ENCODE results near the gene KCNAB3. TPM values are rescaled to one million over a fixed set of nuclear protein-coding genes. Genes with fewer than 3 reads are reported as not detected.

The KCNAB3 gene
- total and polyA plus RNA-seq, 9 of the 15 experiments (the other 6 are each of a cell fraction or from before 2014, with no cell fraction given), result 0.03 to 2.5 (median 1.1) TPM

GRCh38 chr17:7932483-7932891, 2.8 kb upstream of the KCNAB3 start:
- BruUV-seq (replicated peaks), result TSS peak; percentile 81
- POLR2A ChIA-PET, result interaction anchor here (0.6 to 2.6 kb wide), 14 partner anchors 9 to 1217 kb away, joined by 3 to 14 read pairs (median 3); partner anchors contain the start of gene RNF227
- H3K9me1 ChIP-seq (ENCODE audit: control insufficient read depth, insufficient read depth, low read length), result no peaks in the 10 kb centered on the region
- peak overlapping the region; percentile 100 for H3K4me2 ChIP-seq (ENCODE audit: insufficient read depth, low read length)
- 1% methylated on average over 17 of the region's 17 CpGs for WGBS (ENCODE audit: insufficient coverage, low coverage, missing lambda C conversion rate)
- H3K36me3 ChIP-seq (ENCODE audit: control insufficient read depth, insufficient read depth, low read length), result peaks cover 35% of the 10 kb centered on the region; the same call in 2 of the 3 replicates
- no peaks in the 10 kb centered on the region; the same call in 1 of the 2 replicates for H4K20me1 ChIP-seq (replicated peaks; ENCODE audit: control insufficient read depth, insufficient read depth, low read length)
- peak overlapping the region; percentile 87 for H3K4me3 ChIP-seq
- FAIRE-seq, result peak; percentile 56
- peak; percentile 57 for ATAC-seq
- CTCF ChIA-PET (ENCODE audit: low intra/inter-chr PET ratio), result interaction anchor here (0.7 kb wide), 1 partner anchor 58 kb away, joined by 5 read pairs; no protein-coding TSS in a partner anchor
- no peaks in the 10 kb centered on the region for H3K27me3 ChIP-seq (ENCODE audit: control insufficient read depth in 2 of 2, insufficient read depth in 2 of 2, low read length in 2 of 2)
- in situ Hi-C loops (cut with MboI) (no loop called here), intact Hi-C loops (cut with micrococcal nuclease) (no loop called here)
- H3K9me3 ChIP-seq (replicated peaks; ENCODE audit: control insufficient read depth, insufficient read depth, low read depth, low read length), result no peaks in the 10 kb centered on the region
- H2AFZ ChIP-seq (ENCODE audit: low read depth, low read length), result peak overlapping the region; percentile 95
- peaks cover 38% of the 10 kb centered on the region for H3K79me2 ChIP-seq (ENCODE audit: control insufficient read depth, insufficient read depth, low read length)
- peaks cover 10 to 12% of the 10 kb centered on the region in 2 experiments; a peak in 3 of 5 replicates for H3K4me1 ChIP-seq (replicated peaks in 1 of 2; ENCODE audit: control insufficient read depth in 2 of 2, insufficient read depth in 2 of 2, low read length in 2 of 2)
- peak overlapping the region; percentile 100 for H3K27ac ChIP-seq (ENCODE audit: extremely low read depth, low read depth, low read length)
- peak in 2 of 4 experiments; percentile 30 to 47 for DNase-seq (ENCODE audit: extremely low read depth in 1 of 4, low spot score in 3 of 4)
- H3K9ac ChIP-seq (ENCODE audit: insufficient read depth in 1 of 2, low read depth in 2 of 2, low read length in 2 of 2), result peak overlapping the region; percentile 92 to 99
- TF ChIP-seq ZNF707 (CRISPR knock-in tag; conservative IDR thresholded peaks at IDR 0.05) (no peak), SRF (CRISPR knock-in tag; IDR thresholded peaks at IDR 0.05) (no peak), CREBBP (IDR thresholded peaks at IDR 0.05; ENCODE audit: low read depth, low read length) (no peak), HDAC3 (IDR thresholded peaks at IDR 0.05; ENCODE audit: borderline replicate concordance, partially characterized antibody) (no peak), GABPB2 (CRISPR knock-in tag; conservative IDR thresholded peaks at IDR 0.05) (no peak), ZNF184 (CRISPR knock-in tag; IDR thresholded peaks at IDR 0.05) (no peak), ZNF239 (CRISPR knock-in tag; IDR thresholded peaks at IDR 0.05) (no peak), EZH2 (IDR thresholded peaks at IDR 0.05; ENCODE audit: borderline replicate concordance, low read depth, low read length) (no peak), MYC (IDR thresholded peaks at IDR 0.05; ENCODE audit: low read depth, low read length) (no peak), MYC (CRISPR knock-in tag; IDR thresholded peaks at IDR 0.05; ENCODE audit: borderline replicate concordance, low read depth) (no peak), KLF16 (IDR thresholded peaks at IDR 0.05) (no peak), HSF4 (CRISPR knock-in tag; IDR thresholded peaks at IDR 0.05; ENCODE audit: borderline replicate concordance) (no peak), TRIM28 (IDR thresholded peaks at IDR 0.05) (no peak), ID3 (CRISPR knock-in tag; IDR thresholded peaks at IDR 0.05) (no peak), ID3 (tag; IDR thresholded peaks at IDR 0.05) (no peak), SRSF3 (IDR thresholded peaks at IDR 0.05; ENCODE audit: insufficient read depth, low read length) (no peak), SIN3B (IDR thresholded peaks at IDR 0.05; ENCODE audit: low read depth) (no peak), TEAD2 (tag; IDR thresholded peaks at IDR 0.05) (no peak), SOX6 (IDR thresholded peaks at IDR 0.05) (no peak), TAF1 (IDR thresholded peaks at IDR 0.05; ENCODE audit: control insufficient read depth, extremely low read depth, insufficient read depth, low read length, severe bottlenecking) (peak; percentile 1), TCF7L2 (IDR thresholded peaks at IDR 0.05; ENCODE audit: low read depth, low read length) (no peak), SMARCA5 (IDR thresholded peaks at IDR 0.05) (0 out of 2 replicates have a peak, but pooled peaks have one; percentile 41), U2AF2 (optimal IDR thresholded peaks at IDR 0.05; ENCODE audit: low read depth, low read length) (no peak), FOS (IDR thresholded peaks at IDR 0.05; ENCODE audit: extremely low read depth, insufficient read length) (no peak)
- TF ChIP-seq, protein P1, sequence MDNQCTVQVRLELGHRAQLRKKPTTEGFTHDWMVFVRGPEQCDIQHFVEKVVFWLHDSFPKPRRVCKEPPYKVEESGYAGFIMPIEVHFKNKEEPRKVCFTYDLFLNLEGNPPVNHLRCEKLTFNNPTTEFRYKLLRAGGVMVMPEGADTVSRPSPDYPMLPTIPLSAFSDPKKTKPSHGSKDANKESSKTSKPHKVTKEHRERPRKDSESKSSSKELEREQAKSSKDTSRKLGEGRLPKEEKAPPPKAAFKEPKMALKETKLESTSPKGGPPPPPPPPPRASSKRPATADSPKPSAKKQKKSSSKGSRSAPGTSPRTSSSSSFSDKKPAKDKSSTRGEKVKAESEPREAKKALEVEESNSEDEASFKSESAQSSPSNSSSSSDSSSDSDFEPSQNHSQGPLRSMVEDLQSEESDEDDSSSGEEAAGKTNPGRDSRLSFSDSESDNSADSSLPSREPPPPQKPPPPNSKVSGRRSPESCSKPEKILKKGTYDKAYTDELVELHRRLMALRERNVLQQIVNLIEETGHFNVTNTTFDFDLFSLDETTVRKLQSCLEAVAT (IDR thresholded peaks at IDR 0.05), result peak in 1 of 2 experiments; percentile 6; a peak in 1 of 4 replicates

Measured in K562 (cell line).